GM18508 (cell line): ENCODE results near the gene UTRN.

ENCODE experiments used
- ATAC-seq: cut with Tn5 transposase; IDR thresholded peaks from one replicate; pipeline ENCODE4 v1.9.1; 2021; ENCODE audit warnings: moderate number of reproducible peaks; ENCODE audit not compliant: insufficient read depth, unreplicated experiment

Gene UTRN

GRCh38 chr6:144284783-144285547 is at the start of gene UTRN:
Gene UTRN, plus strand, starts transcription at chr6:144285335. Its CDS starts 6,494 bp downstream, at chr6:144291829.
- no peak for ATAC-seq

- ATAC-seq, result no peak
Measured at GRCh38 chr6:144244688-144245087, 40.4 kb upstream of the UTRN start.

- no peak for ATAC-seq
Measured at GRCh38 chr6:144246988-144247387, 38.1 kb upstream of the UTRN start.

GRCh38 chr6:144248003-144248402 is 37.1 kb upstream of the UTRN start:
- ATAC-seq, result no peak

GRCh38 chr6:144248476-144249301 is 36.4 kb upstream of the UTRN start:
- no peak for ATAC-seq

- no peak for ATAC-seq
Measured at GRCh38 chr6:144250276-144250675, 34.9 kb upstream of the UTRN start.

GRCh38 chr6:144252259-144252658 is 32.9 kb upstream of the UTRN start:
- no peak for ATAC-seq

GRCh38 chr6:144259986-144260385 is 25.1 kb upstream of the UTRN start:
- ATAC-seq, result no peak

- no peak for ATAC-seq
Measured at GRCh38 chr6:144262470-144263369, 22.4 kb upstream of the UTRN start.

GRCh38 chr6:144263786-144264185 is 21.3 kb upstream of the UTRN start:
- no peak for ATAC-seq

GRCh38 chr6:144264270-144265060 is 20.7 kb upstream of the UTRN start:
- no peak for ATAC-seq

GRCh38 chr6:144265061-144265357 is 20.1 kb upstream of the UTRN start:
- no peak for ATAC-seq

GRCh38 chr6:144265390-144265789 is 19.7 kb upstream of the UTRN start:
- ATAC-seq, result peak; percentile 82

GRCh38 chr6:144266091-144266649 is 19.0 kb upstream of the UTRN start:
- ATAC-seq, result no peak

GRCh38 chr6:144268794-144269349 is 16.3 kb upstream of the UTRN start:
- ATAC-seq, result no peak

GRCh38 chr6:144277174-144277573 is 8.0 kb upstream of the UTRN start:
- ATAC-seq, result no peak

GRCh38 chr6:144277605-144278227 is 7.4 kb upstream of the UTRN start:
- ATAC-seq, result no peak

GRCh38 chr6:144278659-144279314 is 6.3 kb upstream of the UTRN start:
- no peak for ATAC-seq
